ENCODE results near the gene ZNF600.

The ZNF600 gene

DNA sequence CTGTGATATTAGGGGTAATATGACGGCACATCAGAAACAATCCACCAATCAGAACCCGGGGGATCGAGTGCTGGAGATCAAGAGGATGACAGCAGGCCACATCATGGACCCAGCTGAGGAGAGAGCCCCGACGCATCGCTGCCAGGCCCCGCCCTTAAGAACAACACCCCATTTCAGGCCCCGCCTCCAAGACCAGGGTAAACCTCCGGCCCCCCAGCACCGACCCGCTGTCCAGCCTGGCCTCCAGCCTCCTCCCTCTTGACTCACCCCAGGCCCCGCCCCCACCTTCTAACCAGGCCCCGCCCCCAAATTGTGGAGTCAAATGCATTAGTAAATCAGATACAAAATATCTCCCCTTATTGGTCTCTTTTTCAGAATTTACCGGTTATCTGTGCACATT lies 47.0 kb downstream of the ZNF600 start:
- Histone ChIP-seq H3K36me3 (ENCODE audit: insufficient read depth, low read length) (peaks cover 3% of the 10 kb centered on the region; the same call in 1 of the 2 replicates), H3K9me2 (ENCODE audit: low read depth, low read length) (no peaks in the 10 kb centered on the region), H4K20me1 (ENCODE audit: insufficient read depth, low read length) (no peaks in the 10 kb centered on the region), H3F3A (ENCODE audit: insufficient read depth, low read length) (no peaks in the 10 kb centered on the region), H3K4me1 (ENCODE audit: insufficient read depth, low read length, severe bottlenecking) (no peaks in the 10 kb centered on the region), H3K9me3 (ENCODE audit: low read length) (no peaks in the 10 kb centered on the region), H3K4me3 (ENCODE audit: low read depth, low read length, poor library complexity, severe bottlenecking) (no peak overlapping the region), H3K79me2 (ENCODE audit: insufficient read depth, low read length) (no peaks in the 10 kb centered on the region), H2AFZ (ENCODE audit: low read length) (no peak overlapping the region), H3K9ac (ENCODE audit: low read length) (no peak overlapping the region), H3K4me2 (ENCODE audit: low read length) (no peak overlapping the region), H3K27me3 (ENCODE audit: insufficient read depth, low read length) (no peaks in the 10 kb centered on the region), H3K27ac (ENCODE audit: low read depth, low read length, poor library complexity, severe bottlenecking) (no peak overlapping the region)
- TF ChIP-seq EZH2 (IDR thresholded peaks at IDR 0.05; ENCODE audit: borderline replicate concordance, low read length), result no peak
- TF ChIP-seq, protein P1, sequence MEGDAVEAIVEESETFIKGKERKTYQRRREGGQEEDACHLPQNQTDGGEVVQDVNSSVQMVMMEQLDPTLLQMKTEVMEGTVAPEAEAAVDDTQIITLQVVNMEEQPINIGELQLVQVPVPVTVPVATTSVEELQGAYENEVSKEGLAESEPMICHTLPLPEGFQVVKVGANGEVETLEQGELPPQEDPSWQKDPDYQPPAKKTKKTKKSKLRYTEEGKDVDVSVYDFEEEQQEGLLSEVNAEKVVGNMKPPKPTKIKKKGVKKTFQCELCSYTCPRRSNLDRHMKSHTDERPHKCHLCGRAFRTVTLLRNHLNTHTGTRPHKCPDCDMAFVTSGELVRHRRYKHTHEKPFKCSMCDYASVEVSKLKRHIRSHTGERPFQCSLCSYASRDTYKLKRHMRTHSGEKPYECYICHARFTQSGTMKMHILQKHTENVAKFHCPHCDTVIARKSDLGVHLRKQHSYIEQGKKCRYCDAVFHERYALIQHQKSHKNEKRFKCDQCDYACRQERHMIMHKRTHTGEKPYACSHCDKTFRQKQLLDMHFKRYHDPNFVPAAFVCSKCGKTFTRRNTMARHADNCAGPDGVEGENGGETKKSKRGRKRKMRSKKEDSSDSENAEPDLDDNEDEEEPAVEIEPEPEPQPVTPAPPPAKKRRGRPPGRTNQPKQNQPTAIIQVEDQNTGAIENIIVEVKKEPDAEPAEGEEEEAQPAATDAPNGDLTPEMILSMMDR (IDR thresholded peaks at IDR 0.05; ENCODE audit: low read length), result no peak

DNA sequence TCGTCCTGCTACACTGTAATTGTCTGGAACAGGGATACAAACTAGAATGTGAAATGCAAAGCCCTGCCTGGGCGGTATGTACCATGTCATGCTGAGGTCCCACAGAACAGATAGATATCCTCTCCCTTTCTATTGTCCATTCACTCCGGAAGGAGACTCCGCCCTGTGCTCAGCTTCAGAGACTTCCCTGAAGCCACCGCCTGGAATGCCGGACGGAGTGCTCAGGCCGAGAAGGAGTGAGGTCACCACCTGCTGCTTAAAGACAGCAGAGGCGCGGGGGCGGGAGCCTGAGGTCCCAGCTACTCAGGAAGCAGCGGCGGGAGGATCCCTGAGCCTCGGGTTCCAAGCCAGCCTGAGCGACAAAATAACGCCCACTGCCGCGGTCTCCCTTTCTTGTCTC lies 50.9 kb downstream of the ZNF600 start:
- peaks cover 16% of the 10 kb centered on the region; the same call in 1 of the 2 replicates for H3K36me3 ChIP-seq (ENCODE audit: insufficient read depth, low read length)
- no peaks in the 10 kb centered on the region for H3K79me2 ChIP-seq (ENCODE audit: insufficient read depth, low read length)
- no peak overlapping the region for H3K27ac ChIP-seq (ENCODE audit: low read depth, low read length, poor library complexity, severe bottlenecking)
- H3K9me3 ChIP-seq (ENCODE audit: low read length), result no peaks in the 10 kb centered on the region
- H3K27me3 ChIP-seq (ENCODE audit: insufficient read depth, low read length), result no peaks in the 10 kb centered on the region
- H4K20me1 ChIP-seq (ENCODE audit: insufficient read depth, low read length), result no peaks in the 10 kb centered on the region
- H3K4me1 ChIP-seq (ENCODE audit: insufficient read depth, low read length, severe bottlenecking), result peaks cover 13% of the 10 kb centered on the region
- no peak overlapping the region for H2AFZ ChIP-seq (ENCODE audit: low read length)
- no peak overlapping the region for H3K9ac ChIP-seq (ENCODE audit: low read length)
- H3F3A ChIP-seq (ENCODE audit: insufficient read depth, low read length), result no peaks in the 10 kb centered on the region
- no peak overlapping the region for H3K4me3 ChIP-seq (ENCODE audit: low read depth, low read length, poor library complexity, severe bottlenecking)
- TF ChIP-seq, protein P1 (IDR thresholded peaks at IDR 0.05; ENCODE audit: low read length), result no peak
- no peak for TF ChIP-seq EZH2 (IDR thresholded peaks at IDR 0.05; ENCODE audit: borderline replicate concordance, low read length)
- H3K4me2 ChIP-seq (ENCODE audit: low read length), result no peak overlapping the region
- H3K9me2 ChIP-seq (ENCODE audit: low read depth, low read length), result no peaks in the 10 kb centered on the region

- Histone ChIP-seq H3K27ac (ENCODE audit: low read depth, low read length, poor library complexity, severe bottlenecking) (peak within 1 kb of the TSS; percentile 21), H3K36me3 (ENCODE audit: insufficient read depth, low read length) (peaks cover 19% of the 10 kb centered on the region; the same call in 1 of the 2 replicates), H4K20me1 (ENCODE audit: insufficient read depth, low read length) (no peaks in the 10 kb centered on the region), H3F3A (ENCODE audit: insufficient read depth, low read length) (no peaks in the 10 kb centered on the region), H3K4me1 (ENCODE audit: insufficient read depth, low read length, severe bottlenecking) (peaks cover 13% of the 10 kb centered on the region), H3K9me3 (ENCODE audit: low read length) (no peaks in the 10 kb centered on the region), H3K4me2 (ENCODE audit: low read length) (peak within 1 kb of the TSS; percentile 86), H3K27me3 (ENCODE audit: insufficient read depth, low read length) (no peaks in the 10 kb centered on the region), H3K4me3 (ENCODE audit: low read depth, low read length, poor library complexity, severe bottlenecking) (peak within 1 kb of the TSS; percentile 78), H3K9ac (ENCODE audit: low read length) (peak within 1 kb of the TSS; percentile 70), H3K9me2 (ENCODE audit: low read depth, low read length) (no peaks in the 10 kb centered on the region), H3K79me2 (ENCODE audit: insufficient read depth, low read length) (no peaks in the 10 kb centered on the region), H2AFZ (ENCODE audit: low read length) (peak within 1 kb of the TSS; percentile 50; the same call in 1 of the 2 replicates)
- TF ChIP-seq, protein P1 (IDR thresholded peaks at IDR 0.05; ENCODE audit: low read length), result peak; percentile 37; the same call in 1 of the 2 replicates
- TF ChIP-seq EZH2 (IDR thresholded peaks at IDR 0.05; ENCODE audit: borderline replicate concordance, low read length), result no peak
These were observed 51.5 kb downstream of the ZNF600 start, which contains the start of gene ZNF611 for GRCh38 chr19:52734893-52735661. TSS of gene ZNF611 (minus strand) at chr19:52735044. CDS start at chr19:52715894, 19,150 bp downstream.

Data from OCI-LY1 (cell line).